Right cardiac atrium (tissue), 5 donors: ENCODE measurements around the gene SLC38A3. TPM values are rescaled to one million over a fixed set of nuclear protein-coding genes. Genes with fewer than 3 reads are reported as not detected.

Source experiments
- ATAC-seq, 2 donors: fragments of 200-7000 bp; cut with Tn5 transposase; one replicate each; pipeline versions ENCODE4 v1.8.0 to v1.9.1; 2020; ENCODE audit warnings: moderate library complexity in 2 of 2, mild to moderate bottlenecking in 1 of 2
- DNase-seq, 3 donors: peaks; one replicate each; pipeline ENCODE4 v3.0.0-alpha.2; 2020
- H3K27ac ChIP-seq: one replicate; pipeline ENCODE4 v1.5.1; 2013; ENCODE audit warnings: mild to moderate bottlenecking, low read length, control low read depth, moderate library complexity
- H3K27me3 ChIP-seq: one replicate; pipeline ENCODE4 v1.6.1; 2013; ENCODE audit not compliant: control insufficient read depth, insufficient read depth
- H3K4me1 ChIP-seq: one replicate; pipeline ENCODE4 v1.6.1; 2013; ENCODE audit warnings: low read length; ENCODE audit not compliant: control insufficient read depth, insufficient read depth
- H3K4me3 ChIP-seq: one replicate; pipeline ENCODE4 v1.5.1; 2013; ENCODE audit warnings: low read length, control low read depth
- H3K9me3 ChIP-seq: one replicate; pipeline ENCODE4 v1.6.1; 2013; ENCODE audit warnings: low read length; ENCODE audit not compliant: control insufficient read depth
- WGBS: extraction: QIAGEN DNeasy Blood & Tissue Kit; methylation state at CpG from one replicate; pipeline ENCODE4 v1.1.7; 2013; 5-methylcytosine and 5-hydroxymethylcytosine counted together
- intact Hi-C, 4 donors: fragments of 100-400 bp; cut with DNase I; formaldehyde crosslinking; loops; one replicate each; pipeline versions ENCODE4 v1.11.0 to v1.14.0; 2022 to 2023
- polyA plus RNA-seq: library from polyadenylated mRNA; stranded (reverse); fragments of 200-250 nt; gene quantifications from one replicate; pipeline ENCODE4 v1.2.3, GENCODE V29; 2013
- total RNA-seq, 4 donors: library from RNA; stranded (reverse); fragmentation: NEBNext Ultra II Directional; extraction: Animal tissue kit (Norgen Biotek cat#: 25700); gene quantifications; one replicate each; pipeline ENCODE4 v1.2.1, GENCODE V29; 2021
- donor health status: healthy with polysubstance abuse.
- donor health status: DM: no; HTN: yes; CAD: no.
- donor health status: DM: no; HTN: no; CAD: no.
- donor health status: DM: no; HTN: yes; CAD: no; lungs with severe emphysema.
- donor health status: DM: yes; HTN: yes; CAD: no.

SLC38A3 gene
- total and polyA plus RNA-seq, 5 donors, result 5.0 to 10.4 (median 8.7) TPM

DNA sequence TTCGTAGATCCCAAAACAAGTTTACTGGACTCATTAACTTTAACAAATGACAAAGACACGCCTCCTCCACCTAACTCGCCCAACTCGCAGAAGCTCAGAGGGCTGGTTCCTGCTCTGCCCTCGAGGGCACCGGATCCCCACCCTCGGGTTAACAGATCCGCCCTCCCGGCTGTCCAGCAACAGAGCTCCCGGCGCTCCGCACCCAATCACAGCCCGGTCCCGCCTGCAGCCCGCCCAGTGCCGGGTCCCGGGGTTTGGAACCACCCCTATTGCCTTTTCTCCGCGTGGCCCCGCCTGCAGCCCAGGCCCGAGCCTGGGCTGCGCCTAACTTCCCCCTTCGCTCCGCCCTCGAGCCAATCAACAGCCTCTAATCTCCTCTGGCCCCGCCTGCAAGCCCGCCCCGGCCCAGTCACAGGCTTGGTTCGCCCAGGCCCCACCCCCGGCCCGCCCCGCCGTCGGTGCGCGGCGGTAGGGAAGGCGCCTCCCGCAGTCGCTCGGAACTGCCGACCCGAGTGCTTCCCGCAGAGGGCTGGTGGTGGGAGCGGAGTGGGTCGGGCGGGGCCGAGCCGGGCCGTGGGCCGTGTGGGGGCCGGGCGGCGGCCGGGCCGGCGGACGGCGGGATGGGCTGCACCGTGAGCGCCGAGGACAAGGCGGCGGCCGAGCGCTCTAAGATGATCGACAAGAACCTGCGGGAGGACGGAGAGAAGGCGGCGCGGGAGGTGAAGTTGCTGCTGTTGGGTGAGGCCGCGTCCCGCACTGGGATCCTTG, 30.8 kb downstream of the SLC38A3 start, which contains the start of gene GNAI2:
Gene GNAI2, plus strand, starts transcription at position 489 of the 768 bp plus-strand sequence. Its CDS starts 132 bp downstream, at position 621.
- Histone ChIP-seq H3K4me3 (peak within 1 kb of the TSS; percentile 81), H3K27ac (peak within 1 kb of the TSS; percentile 91), H3K9me3 (no peaks in the 10 kb centered on the region), H3K4me1 (peaks cover 3% of the 10 kb centered on the region), H3K27me3 (no peaks in the 10 kb centered on the region)
- peak; percentile 99 to 100 (median 99) for DNase-seq
- under 1% methylated on average over 75 of the region's 75 CpGs for WGBS
- intact Hi-C loops, result no loop called here
- peak; percentile 94 for ATAC-seq

DNA sequence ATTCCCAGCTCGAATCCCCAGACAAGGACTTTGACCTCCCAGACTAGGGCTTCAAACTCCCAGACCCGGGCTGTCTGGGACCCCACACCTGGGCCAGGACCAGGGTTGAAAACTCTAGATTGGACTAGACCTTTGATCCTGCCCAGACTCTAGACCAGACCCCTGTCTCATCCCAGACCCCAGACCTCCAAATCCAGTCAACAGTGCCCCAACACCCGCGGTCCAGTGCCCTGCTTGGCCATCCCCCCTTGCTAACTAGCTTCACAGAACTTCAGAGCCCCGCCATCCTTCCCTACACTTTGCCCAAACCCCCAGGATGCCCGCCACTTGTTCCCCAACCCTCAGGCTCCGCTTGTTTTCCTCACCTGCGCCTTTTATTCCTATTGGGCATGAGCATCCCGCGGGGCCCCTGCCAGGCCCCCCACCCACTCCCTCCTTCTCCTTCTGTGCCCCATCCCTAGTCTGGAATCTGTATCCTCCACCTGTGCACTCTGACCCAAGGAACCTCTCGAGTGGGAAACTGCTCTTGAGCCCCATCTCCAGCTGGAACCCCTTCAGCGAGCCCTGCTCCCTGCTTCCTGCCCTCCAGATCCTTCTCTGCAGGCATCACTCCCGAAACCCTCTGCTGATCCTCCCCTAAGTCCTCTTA, 31.5 kb downstream of the SLC38A3 start:
- DNase-seq, result no peak
- under 1% methylated on average over 13 of the region's 13 CpGs for WGBS
- ATAC-seq, result no peak
- H3K27me3 ChIP-seq, result no peaks in the 10 kb centered on the region
- peak overlapping the region; percentile 91 for H3K27ac ChIP-seq
- intact Hi-C loops, result no loop called here
- peaks cover 9% of the 10 kb centered on the region for H3K4me1 ChIP-seq
- peak overlapping the region; percentile 81 for H3K4me3 ChIP-seq
- no peaks in the 10 kb centered on the region for H3K9me3 ChIP-seq

- Histone ChIP-seq H3K4me1 (peaks cover 12% of the 10 kb centered on the region), H3K27ac (peak overlapping the region; percentile 91), H3K27me3 (no peaks in the 10 kb centered on the region), H3K4me3 (peak overlapping the region; percentile 81), H3K9me3 (no peaks in the 10 kb centered on the region)
- peak in 2 of 3 donors; percentile 63 to 80 for DNase-seq
- 4% methylated on average over 7 of the region's 7 CpGs for WGBS
- peak in 1 of 2 donors; percentile 7 for ATAC-seq
- intact Hi-C loops, result no loop called here
Measured at GRCh38 chr3:50237133-50237651, 32.1 kb downstream of the SLC38A3 start.

DNA sequence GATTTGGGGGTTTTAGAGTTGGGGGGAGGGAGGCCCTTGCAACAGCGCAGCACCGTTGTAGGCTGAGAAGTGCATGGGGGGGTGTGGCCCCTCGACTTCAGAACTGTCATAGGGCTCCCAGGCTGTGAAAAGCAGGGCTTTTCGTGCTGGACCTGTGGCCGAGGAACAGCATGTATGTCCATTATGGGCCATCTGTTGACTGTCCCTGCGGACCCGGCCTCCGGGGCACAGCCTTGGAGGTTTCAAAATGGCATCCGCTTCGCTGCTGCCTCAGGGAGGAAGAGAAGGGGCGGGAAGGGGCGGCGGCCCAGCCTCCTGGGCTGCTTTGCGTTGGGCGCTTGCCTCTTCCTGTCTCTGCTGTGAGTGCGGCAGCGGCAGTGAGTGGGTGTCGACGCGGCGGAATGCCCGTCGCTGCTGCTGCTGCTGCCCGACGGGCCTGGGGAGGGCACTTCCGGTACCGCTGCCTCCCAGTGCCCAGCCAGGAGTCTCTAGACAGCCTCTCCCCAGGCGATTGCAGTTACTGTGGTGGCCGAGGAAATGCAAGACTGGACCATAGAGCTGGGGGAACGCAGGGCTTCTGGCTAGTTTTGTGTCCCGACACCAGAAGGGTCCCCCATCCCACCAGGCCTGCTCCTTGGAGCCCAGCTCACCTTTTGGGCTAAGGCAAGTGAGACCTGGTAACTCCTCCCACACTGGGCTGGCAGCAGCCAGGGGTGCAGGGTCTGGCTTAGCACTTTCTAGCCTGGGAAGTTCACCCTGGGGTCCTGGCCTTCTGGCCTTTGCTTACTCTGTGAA, 32.9 kb downstream of the SLC38A3 start:
- ATAC-seq (peak; percentile 63 to 67), DNase-seq (peak; percentile 90 to 96 (median 96))
- Histone ChIP-seq H3K4me3 (peak overlapping the region; percentile 81), H3K27me3 (no peaks in the 10 kb centered on the region), H3K9me3 (no peaks in the 10 kb centered on the region), H3K27ac (peak overlapping the region; percentile 91), H3K4me1 (peaks cover 19% of the 10 kb centered on the region)
- intact Hi-C loops, result no loop called here
- WGBS, result under 1% methylated on average over 31 of the region's 31 CpGs

DNA sequence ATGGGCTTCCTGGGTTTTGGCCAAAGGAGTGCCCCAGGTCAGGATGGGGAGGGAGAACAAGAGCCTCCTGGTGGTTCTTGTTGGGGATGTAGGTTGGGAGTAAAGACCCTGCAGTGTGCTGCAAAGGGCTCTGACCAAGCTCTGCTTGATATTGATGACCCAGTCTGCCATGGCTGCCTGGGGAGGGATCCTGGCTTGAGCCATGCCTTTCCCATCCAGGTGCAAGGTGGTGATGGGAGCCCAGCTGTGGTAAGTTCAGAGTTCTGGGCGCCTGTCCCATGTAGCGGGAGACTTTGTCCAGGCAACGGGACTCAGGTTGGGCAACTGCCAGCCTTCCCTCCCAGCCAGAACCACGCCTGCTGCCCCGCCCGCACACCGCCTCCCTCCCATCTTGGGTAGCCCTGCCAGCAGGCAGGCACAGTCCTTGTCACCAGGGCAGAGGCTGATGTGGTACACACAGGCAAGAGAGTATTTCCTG, 33.5 kb downstream of the SLC38A3 start:
- WGBS, result 17% methylated on average over 7 of the region's 7 CpGs
- ATAC-seq (peak; percentile 31 to 44), DNase-seq (peak; percentile 90 to 94 (median 94))
- H3K4me3 ChIP-seq, result peak overlapping the region; percentile 81
- intact Hi-C loops, result no loop called here
- peak overlapping the region; percentile 91 for H3K27ac ChIP-seq
- H3K27me3 ChIP-seq, result no peaks in the 10 kb centered on the region
- peaks cover 25% of the 10 kb centered on the region for H3K4me1 ChIP-seq
- no peaks in the 10 kb centered on the region for H3K9me3 ChIP-seq

GRCh38 chr3:50239649-50240048, 34.6 kb downstream of the SLC38A3 start:
- Histone ChIP-seq H3K4me1 (peaks cover 29% of the 10 kb centered on the region), H3K27me3 (no peaks in the 10 kb centered on the region), H3K9me3 (no peaks in the 10 kb centered on the region), H3K4me3 (no peak overlapping the region), H3K27ac (peak overlapping the region; percentile 5)
- no peak for DNase-seq
- ATAC-seq, result no peak
- intact Hi-C loops, result no loop called here
- WGBS, result 61% methylated on average over 4 of the region's 4 CpGs

GRCh38 chr3:50241163-50241562, 36.1 kb downstream of the SLC38A3 start:
- ATAC-seq (no peak), DNase-seq (no peak)
- Histone ChIP-seq H3K27me3 (no peaks in the 10 kb centered on the region), H3K27ac (peak overlapping the region; percentile 42), H3K4me1 (peaks cover 38% of the 10 kb centered on the region), H3K4me3 (no peak overlapping the region), H3K9me3 (no peaks in the 10 kb centered on the region)
- WGBS, result 44% methylated on average over 4 of the region's 4 CpGs
- intact Hi-C loops, result no loop called here

DNA sequence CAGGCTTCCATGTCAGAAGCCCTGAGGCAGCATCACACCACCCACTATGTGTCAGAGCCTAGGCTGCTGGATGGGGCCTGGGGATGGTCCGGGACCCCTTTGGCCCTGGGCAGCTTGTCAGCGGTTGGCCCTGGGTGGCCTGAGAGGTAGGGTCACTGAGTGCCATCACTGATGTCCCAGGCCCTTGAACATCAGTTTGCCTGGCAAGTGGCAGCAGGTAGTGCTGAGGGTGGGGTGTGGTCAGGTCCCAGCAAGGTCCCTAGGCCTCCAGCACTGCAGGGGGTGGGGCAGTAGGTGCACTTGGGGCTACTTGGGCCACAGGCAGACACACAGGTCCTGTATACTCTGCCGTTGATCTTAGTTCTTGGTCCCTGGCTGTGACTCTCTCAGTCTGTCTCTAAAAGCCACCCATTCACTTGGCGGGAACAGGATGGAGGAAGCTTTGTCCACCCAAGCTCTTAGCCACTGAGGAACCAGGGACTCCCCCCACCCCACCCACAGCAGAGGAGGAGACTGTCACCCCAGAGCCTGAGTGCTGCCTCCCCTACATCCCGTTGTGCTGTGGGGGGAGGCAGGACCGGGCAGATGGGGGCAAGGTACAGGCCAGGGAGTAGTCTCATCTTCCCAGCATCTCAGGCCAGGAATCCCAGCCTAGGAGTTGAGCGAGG, 36.8 kb downstream of the SLC38A3 start:
- no peaks in the 10 kb centered on the region for H3K27me3 ChIP-seq
- no peak overlapping the region for H3K4me3 ChIP-seq
- intact Hi-C loops, result no loop called here
- ATAC-seq (no peak), DNase-seq (no peak)
- WGBS, result 53% methylated on average over 7 of the region's 7 CpGs
- no peaks in the 10 kb centered on the region for H3K9me3 ChIP-seq
- peaks cover 38% of the 10 kb centered on the region for H3K4me1 ChIP-seq
- H3K27ac ChIP-seq, result peak overlapping the region; percentile 76

- intact Hi-C loops, result no loop called here
- 36% methylated on average over 3 of the region's 3 CpGs for WGBS
- H3K4me3 ChIP-seq, result no peak overlapping the region
- peak overlapping the region; percentile 76 for H3K27ac ChIP-seq
- DNase-seq (no peak), ATAC-seq (no peak)
- peaks cover 41% of the 10 kb centered on the region for H3K4me1 ChIP-seq
- no peaks in the 10 kb centered on the region for H3K27me3 ChIP-seq
- H3K9me3 ChIP-seq, result no peaks in the 10 kb centered on the region
Measured at GRCh38 chr3:50242381-50242770, 37.3 kb downstream of the SLC38A3 start.

DNA sequence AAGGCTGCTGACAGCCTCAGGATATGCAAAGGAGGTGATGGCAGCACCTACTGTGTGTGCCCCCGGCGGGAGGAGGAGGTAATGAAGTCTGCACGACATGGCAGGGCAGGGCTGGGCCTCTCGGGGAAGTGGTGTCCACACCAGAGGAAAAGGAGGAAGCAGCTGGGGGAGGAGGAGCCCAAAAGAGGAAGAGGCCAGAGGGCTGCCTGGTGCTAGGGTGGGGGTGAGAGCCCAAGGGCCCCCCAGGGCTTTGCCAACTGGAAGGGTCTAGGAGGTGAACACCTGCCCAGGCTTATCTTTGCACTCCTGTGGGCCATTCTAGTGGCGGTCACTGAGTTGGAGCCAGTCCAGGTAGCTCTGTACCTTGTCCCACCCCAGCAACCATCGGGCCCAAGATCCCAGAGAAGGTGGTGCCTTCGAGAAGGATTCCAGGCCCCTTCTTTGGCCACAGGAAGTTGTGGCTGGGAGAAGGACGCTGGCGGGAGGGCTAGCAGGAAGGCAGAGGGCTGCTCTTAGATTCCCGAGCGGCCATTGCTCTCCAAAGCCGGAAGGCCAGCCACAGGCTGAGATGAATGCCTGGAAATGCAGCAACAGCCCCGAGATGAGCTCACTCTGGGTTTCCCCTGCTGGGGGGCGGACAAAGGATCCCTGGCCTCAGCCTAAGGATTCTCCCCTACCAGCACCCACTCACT, 37.9 kb downstream of the SLC38A3 start:
- peak; percentile 73 to 87 (median 87) for DNase-seq
- intact Hi-C loops, result no loop called here
- Histone ChIP-seq H3K27ac (peak overlapping the region; percentile 76), H3K27me3 (no peaks in the 10 kb centered on the region), H3K4me1 (peaks cover 45% of the 10 kb centered on the region), H3K9me3 (no peaks in the 10 kb centered on the region), H3K4me3 (no peak overlapping the region)
- peak; percentile 20 to 52 for ATAC-seq
- 23% methylated on average over 14 of the region's 14 CpGs for WGBS
